Esophagus squamous epithelium (tissue), 5 donors: ENCODE measurements around the gene MAP2K6. TPM values are rescaled to one million over a fixed set of nuclear protein-coding genes. Genes with fewer than 3 reads are reported as not detected.

ENCODE experiments used
- DNase-seq: peaks from one replicate; lab custom pipeline; 2025; lab: John Stamatoyannopoulos, UW
- H3K27ac ChIP-seq, 4 donors: fragments of 200-600 bp; sonication (generic); one replicate each; pipeline ENCODE4 v1.5.1; 2016 to 2019; ENCODE audit warnings: mild to moderate bottlenecking in 1 of 4
- H3K27me3 ChIP-seq, 4 donors: fragments of 200-600 bp; sonication (generic); 1 replicate in 3 of 4; 2 replicates in 1 of 4; pipeline versions ENCODE4 v1.5.1 to v1.6.0; 2017 to 2021; ENCODE audit warnings: antibody characterized with exemption in 1 of 4
- H3K36me3 ChIP-seq, 3 donors: fragments of 200-600 bp; sonication (generic); one replicate each; pipeline ENCODE4 v1.5.1; 2016 to 2019
- H3K4me1 ChIP-seq, 3 donors: fragments of 200-600 bp; sonication (generic); one replicate each; pipeline ENCODE4 v1.5.1; 2017 to 2019
- H3K4me3 ChIP-seq, 4 donors: fragments of 200-600 bp; sonication (generic); 1 replicate in 3 of 4; 2 replicates in 1 of 4; pipeline ENCODE4 v1.5.1; 2016 to 2019; ENCODE audit warnings: mild to moderate bottlenecking in 2 of 4, moderate library complexity in 1 of 4
- H3K9me3 ChIP-seq, 3 donors: fragments of 200-600 bp; sonication (generic); one replicate each; pipeline ENCODE4 v1.5.1; 2016 to 2019
- POLR2A ChIP-seq, 4 donors: fragments of 450-650 bp; IDR thresholded peaks; one replicate each; pipeline ENCODE4 v1.6.1; 2017; ENCODE audit warnings: antibody characterized with exemption in 4 of 4, mild to moderate bottlenecking in 4 of 4, moderate library complexity in 3 of 4
- WGBS, 2 donors: methylation state at CpG; one replicate each; pipeline ENCODE4 v1.1.5; 2018; 5-methylcytosine and 5-hydroxymethylcytosine counted together
- intact Hi-C: fragments of 100-400 bp; cut with DNase I; formaldehyde crosslinking; loops from one replicate; pipeline ENCODE4 v1.15.0; 2022
- total RNA-seq, 4 donors: library from RNA; depleted of rRNA; stranded (reverse); fragments of >200 nt; gene quantifications; one replicate each; pipeline ENCODE4 v1.1.0, GENCODE V29; 2016
- TF ChIP-seq, protein P1 (sequence below), 6 experiments: fragments of 450-650 bp in 4 of 6; fragments of 200-600 bp in 2 of 6; sonication (generic) in 2 of 6; IDR thresholded peaks; one replicate each; pipeline ENCODE4 v1.5.1; 2016 to 2019; ENCODE audit warnings: antibody characterized with exemption in 6 of 6, mild to moderate bottlenecking in 4 of 6, moderate library complexity in 4 of 6
- donor health status: DM: yes; HTN: yes; CAD: no.

Gene MAP2K6
- total RNA-seq, 4 donors from 2014 or later = 1.5 to 15.0 (median 2.5) TPM

DNA sequence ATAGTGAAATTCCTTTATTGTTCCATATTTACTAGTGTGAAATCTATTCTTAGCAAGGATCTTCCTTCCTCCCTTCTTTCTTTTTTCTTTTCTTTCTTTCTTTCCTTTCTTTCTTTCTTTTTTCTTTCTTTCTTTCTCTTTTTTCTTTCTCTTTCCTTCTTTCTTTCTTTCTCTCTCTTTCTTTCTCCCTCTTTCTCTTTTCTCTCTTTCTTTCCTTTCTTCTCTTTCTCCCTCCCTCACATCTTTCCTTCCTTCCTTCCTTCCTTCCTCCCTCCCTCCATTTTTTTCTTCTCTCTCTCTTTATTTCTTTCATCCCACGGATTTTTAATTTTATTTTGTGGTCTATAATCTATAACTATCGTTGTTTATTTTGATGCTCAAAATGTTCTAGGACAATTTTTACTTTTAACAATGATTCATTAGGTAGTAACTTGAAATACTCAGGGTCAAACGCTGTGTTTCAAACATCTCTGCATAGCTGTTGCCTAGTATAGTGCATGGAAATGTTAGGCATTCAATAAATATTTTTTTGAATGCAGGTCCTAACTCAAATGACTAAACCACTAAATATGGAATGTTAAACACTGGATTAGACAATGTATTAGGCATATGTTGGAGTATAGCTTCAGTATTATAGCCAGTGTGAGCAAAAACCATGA lies 178.3 kb downstream of the MAP2K6 start:
- Histone ChIP-seq H3K4me3 (no peak overlapping the region), H3K27me3 (no peaks in the 10 kb centered on the region), H3K4me1 (no peaks in the 10 kb centered on the region), H3K36me3 (no peaks in the 10 kb centered on the region), H3K27ac (no peak overlapping the region), H3K9me3 (no peaks in the 10 kb centered on the region)
- WGBS, 2 donors = 62 to 67% methylated on average over 3 of the region's 3 CpGs
- TF ChIP-seq POLR2A (IDR thresholded peaks at IDR 0.05) = no peak
- TF ChIP-seq, protein P1, sequence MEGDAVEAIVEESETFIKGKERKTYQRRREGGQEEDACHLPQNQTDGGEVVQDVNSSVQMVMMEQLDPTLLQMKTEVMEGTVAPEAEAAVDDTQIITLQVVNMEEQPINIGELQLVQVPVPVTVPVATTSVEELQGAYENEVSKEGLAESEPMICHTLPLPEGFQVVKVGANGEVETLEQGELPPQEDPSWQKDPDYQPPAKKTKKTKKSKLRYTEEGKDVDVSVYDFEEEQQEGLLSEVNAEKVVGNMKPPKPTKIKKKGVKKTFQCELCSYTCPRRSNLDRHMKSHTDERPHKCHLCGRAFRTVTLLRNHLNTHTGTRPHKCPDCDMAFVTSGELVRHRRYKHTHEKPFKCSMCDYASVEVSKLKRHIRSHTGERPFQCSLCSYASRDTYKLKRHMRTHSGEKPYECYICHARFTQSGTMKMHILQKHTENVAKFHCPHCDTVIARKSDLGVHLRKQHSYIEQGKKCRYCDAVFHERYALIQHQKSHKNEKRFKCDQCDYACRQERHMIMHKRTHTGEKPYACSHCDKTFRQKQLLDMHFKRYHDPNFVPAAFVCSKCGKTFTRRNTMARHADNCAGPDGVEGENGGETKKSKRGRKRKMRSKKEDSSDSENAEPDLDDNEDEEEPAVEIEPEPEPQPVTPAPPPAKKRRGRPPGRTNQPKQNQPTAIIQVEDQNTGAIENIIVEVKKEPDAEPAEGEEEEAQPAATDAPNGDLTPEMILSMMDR (IDR thresholded peaks at IDR 0.05) = no peak
- intact Hi-C loops = no loop called here
- DNase-seq = no peak

DNA sequence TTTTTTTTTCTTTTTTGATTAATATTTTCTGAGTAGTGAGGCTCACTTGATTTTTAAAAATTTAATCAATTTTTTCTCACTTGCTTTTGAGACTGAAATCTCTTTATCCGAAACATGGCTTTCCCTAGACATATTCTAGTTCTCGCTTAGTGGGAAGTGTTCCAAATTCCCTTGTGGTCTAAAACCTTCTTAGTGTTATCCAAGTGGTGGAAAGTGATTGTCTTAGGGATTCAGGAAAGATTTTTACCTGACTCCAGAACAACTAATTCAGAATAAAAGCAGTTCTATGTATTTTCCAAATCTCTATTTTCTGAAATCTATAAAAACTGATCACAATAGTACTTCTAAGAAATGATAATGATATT lies 178.8 kb downstream of the MAP2K6 start:
- WGBS, 2 donors = 90 to 92% methylated on average over 2 of the region's 2 CpGs

DNA sequence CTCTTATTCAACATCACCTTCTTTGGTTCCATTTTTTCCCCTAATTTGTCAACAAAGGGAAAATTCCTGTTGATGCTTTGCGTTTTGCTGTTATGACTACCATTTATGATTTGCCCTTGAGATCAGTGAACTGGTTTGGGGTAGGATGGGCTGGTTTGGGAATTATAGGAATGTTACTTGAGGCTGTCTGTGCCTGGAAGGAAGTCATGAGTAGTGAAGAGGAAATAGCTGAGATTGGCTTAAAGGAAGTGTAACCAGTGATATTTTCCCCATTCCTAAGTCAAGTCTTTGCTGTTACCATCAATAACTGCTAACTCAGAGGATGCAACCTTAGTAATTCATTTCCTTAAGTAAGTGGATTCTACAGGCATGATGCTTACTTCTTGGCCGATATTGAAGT lies 179.2 kb downstream of the MAP2K6 start:
- no peak overlapping the region for H3K27ac ChIP-seq
- no peak for TF ChIP-seq POLR2A (IDR thresholded peaks at IDR 0.05)
- TF ChIP-seq, protein P1 (IDR thresholded peaks at IDR 0.05) = no peak
- H3K36me3 ChIP-seq = no peaks in the 10 kb centered on the region
- no peaks in the 10 kb centered on the region for H3K27me3 ChIP-seq
- no peaks in the 10 kb centered on the region for H3K4me1 ChIP-seq
- H3K4me3 ChIP-seq = no peak overlapping the region
- H3K9me3 ChIP-seq = no peaks in the 10 kb centered on the region
- DNase-seq = no peak
- intact Hi-C loops = no loop called here
- WGBS, 2 donors = 85 to 87% methylated on average over 2 of the region's 2 CpGs

More for the DNA sequence above, 178.8 kb downstream of the MAP2K6 start:
- Histone ChIP-seq H3K27me3 (no peaks in the 10 kb centered on the region), H3K9me3 (no peaks in the 10 kb centered on the region), H3K27ac (no peak overlapping the region), H3K4me3 (no peak overlapping the region), H3K4me1 (no peaks in the 10 kb centered on the region), H3K36me3 (no peaks in the 10 kb centered on the region)
- TF ChIP-seq POLR2A (IDR thresholded peaks at IDR 0.05) = no peak
- TF ChIP-seq, protein P1 (IDR thresholded peaks at IDR 0.05) = no peak
- intact Hi-C loops = no loop called here
- no peak for DNase-seq

DNA sequence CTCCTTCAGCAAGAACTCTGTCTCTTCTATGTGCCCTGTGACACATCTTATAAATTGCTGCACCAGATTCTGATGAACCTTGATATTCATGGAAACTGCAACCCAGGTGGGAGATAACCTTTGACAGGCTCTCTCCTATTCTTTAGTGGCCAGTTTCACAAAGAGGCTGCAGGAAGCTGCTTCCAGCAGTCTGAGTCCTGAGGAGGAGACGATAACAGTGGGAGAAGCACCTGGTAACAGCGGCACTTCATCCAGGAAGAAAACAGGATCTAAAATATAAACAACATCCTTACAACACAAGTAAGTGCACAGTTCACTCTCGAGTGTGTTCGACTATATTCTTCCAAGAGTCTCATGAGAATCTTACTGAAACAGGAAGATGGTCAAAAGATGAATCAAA lies 180.1 kb downstream of the MAP2K6 start:
- 42 to 68% methylated on average over 4 of the region's 4 CpGs for WGBS, 2 donors
- DNase-seq = no peak
- H3K4me1 ChIP-seq = no peaks in the 10 kb centered on the region
- no peak overlapping the region for H3K27ac ChIP-seq
- H3K9me3 ChIP-seq = no peaks in the 10 kb centered on the region
- intact Hi-C loops = no loop called here
- no peak overlapping the region for H3K4me3 ChIP-seq
- no peaks in the 10 kb centered on the region for H3K36me3 ChIP-seq
- TF ChIP-seq POLR2A (IDR thresholded peaks at IDR 0.05) = no peak
- TF ChIP-seq, protein P1 (IDR thresholded peaks at IDR 0.05) = no peak
- H3K27me3 ChIP-seq = no peaks in the 10 kb centered on the region

DNA sequence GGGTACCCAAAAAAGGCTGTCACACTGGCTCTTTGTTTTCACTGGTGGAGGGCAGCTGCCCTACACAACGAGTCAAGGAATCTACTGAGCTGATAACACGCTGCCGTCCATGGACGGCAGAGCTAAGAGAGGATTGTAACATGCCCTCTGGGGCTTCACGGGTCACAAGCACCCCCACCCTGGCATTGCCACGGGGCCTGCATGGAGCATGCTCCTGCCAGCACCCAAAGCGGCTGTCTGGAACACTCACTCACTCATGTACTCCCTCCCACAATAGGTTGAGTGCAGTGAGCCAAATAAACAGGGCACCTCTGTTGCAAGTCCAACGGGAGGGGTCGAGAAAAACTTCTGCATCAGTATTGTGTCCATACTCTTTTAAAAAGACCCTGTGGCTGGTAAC lies 181.6 kb downstream of the MAP2K6 start:
- H3K36me3 ChIP-seq = no peaks in the 10 kb centered on the region
- DNase-seq = no peak
- intact Hi-C loops = no loop called here
- 77 to 81% methylated on average over 5 to 7 of the region's 9 CpGs for WGBS, 2 donors
- no peaks in the 10 kb centered on the region for H3K4me1 ChIP-seq
- TF ChIP-seq, protein P1 (IDR thresholded peaks at IDR 0.05) = no peak
- no peak for TF ChIP-seq POLR2A (IDR thresholded peaks at IDR 0.05)
- H3K27me3 ChIP-seq = no peaks in the 10 kb centered on the region
- no peaks in the 10 kb centered on the region for H3K9me3 ChIP-seq
- H3K27ac ChIP-seq = no peak overlapping the region
- no peak overlapping the region for H3K4me3 ChIP-seq
